HG03139 (cell line): ENCODE measurements around the gene UNC5CL.
"Not testable (repeated sequence)": the region's sequence is repeated elsewhere in the genome, so short reads cannot be mapped to it uniquely, and the experiment has no call there.

Experiments used
- ATAC-seq: cut with Tn5 transposase; IDR thresholded peaks from one replicate; pipeline ENCODE4 v1.9.1; 2021; ENCODE audit not compliant: unreplicated experiment

The UNC5CL gene

DNA sequence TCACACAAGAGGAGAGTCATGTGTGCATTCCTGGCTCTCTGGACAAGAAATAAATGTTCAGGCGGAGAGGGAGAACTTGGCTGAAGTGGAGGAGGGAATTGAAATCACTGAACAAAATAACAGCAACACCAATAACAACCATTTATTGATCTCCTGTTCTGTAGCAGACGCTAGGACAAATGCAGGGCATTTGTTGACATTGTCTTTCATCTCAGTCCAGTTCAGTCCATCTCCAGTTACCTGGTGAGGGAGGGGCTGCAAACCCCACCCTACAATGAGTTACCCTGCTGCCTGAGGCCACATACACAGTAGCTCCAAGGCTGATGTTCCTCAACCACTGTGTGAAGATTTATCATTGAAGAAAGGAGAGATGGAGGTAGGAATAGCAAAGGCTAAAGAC is 27.3 kb downstream of the UNC5CL start:
- no peak for ATAC-seq

DNA sequence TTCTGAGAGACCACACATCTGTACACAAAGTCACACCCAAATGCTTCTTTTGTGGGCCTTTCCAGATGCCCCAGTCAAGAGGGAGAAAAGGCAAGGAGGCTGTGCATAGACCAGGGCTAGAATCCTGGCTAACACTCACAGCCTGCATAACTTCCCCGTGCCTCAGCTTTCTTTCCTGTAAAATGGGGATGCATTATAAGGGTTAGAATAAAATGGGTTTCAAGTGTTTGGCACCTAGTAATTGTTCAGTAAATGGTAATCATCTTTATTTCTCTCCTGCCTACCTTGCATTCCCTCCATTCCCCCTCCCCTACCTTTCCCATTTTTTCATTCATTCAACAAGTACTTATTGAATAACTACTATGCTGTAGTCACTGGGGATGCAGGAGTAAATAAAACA is 29.4 kb downstream of the UNC5CL start:
- no peak for ATAC-seq

DNA sequence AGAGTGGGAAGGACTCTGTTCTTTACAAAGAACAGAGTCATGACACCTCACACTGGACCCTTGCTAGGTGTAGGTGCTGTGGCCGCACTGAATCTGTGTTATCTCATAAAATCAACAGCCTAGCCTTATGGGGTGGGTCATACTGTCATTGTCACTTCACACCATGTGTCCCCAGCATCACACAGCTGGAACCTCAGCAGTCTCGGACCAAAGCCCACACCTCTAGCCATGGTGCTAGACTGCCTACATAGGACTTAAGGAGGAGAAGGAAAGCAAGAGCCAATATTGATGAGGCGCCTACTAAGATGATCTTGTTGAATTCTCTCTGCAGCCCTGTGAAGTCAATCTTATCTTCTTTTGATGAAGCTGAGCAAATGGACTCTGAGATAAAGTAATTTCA is 31.0 kb downstream of the UNC5CL start:
- ATAC-seq, result no peak

DNA sequence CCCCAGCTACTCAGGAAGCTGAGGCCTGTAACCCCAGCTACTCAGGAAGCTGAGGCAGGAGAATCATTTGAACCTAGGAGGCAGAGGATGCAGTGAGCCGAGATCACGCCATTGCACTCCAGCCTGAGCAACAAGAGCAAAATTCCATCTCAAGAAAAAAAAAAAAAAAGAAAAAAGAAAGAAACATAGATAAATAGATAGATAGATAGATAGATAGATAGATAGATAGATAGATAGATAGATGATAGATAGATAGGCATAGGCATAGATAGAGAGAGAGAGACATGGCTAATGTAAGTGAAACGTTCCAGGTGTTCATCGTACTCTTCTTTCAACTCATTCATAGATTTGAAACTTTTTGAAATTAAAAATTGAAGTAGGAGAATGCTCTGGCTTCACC is 32.0 kb downstream of the UNC5CL start:
- ATAC-seq, result not testable (repeated sequence)

GRCh38 chr6:41006217-41006616 is 32.8 kb downstream of the UNC5CL start:
- ATAC-seq, result not testable (repeated sequence)

DNA sequence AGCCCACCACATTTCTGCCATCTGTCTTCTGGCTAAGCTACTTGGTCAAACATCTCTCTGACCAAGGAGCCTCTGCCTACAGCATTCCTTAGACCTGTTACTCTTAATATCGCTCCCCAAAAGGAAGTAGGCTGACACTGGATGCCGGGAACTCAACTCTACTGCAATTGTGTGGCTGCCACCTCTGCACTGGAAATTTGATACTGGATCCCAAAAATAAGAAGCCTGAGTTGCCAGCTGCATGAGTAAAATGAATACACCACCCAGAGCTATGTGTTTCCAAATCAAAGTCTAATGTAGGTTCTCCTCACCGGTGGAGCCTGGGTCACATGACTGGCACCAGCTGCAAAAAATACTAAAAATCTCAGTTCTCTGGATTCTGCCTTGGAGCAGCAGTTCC is 36.9 kb downstream of the UNC5CL start:
- no peak for ATAC-seq

DNA sequence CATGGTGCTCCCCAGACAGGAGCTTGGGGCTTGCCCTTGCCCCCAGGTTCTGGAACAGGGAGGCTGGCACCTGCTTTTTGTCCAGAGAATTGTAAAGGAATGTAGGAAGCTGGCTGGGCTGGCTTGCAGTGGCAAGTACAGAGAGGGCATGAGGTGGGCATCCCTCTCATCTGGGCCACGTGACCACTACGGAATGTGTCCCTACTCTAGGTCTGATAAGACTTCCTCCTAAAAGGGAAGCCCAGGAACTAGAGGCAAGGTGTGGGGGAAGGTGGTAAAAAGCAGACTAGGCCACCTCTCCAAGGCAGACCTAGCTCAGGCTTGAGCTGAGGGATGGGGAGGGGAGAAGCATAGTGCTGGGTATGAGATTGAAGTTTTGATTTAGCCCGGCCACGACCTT is 38.8 kb downstream of the UNC5CL start:
- ATAC-seq, result no peak

- no peak for ATAC-seq
These were observed 39.5 kb downstream of the UNC5CL start for GRCh38 chr6:40999569-40999968.

DNA sequence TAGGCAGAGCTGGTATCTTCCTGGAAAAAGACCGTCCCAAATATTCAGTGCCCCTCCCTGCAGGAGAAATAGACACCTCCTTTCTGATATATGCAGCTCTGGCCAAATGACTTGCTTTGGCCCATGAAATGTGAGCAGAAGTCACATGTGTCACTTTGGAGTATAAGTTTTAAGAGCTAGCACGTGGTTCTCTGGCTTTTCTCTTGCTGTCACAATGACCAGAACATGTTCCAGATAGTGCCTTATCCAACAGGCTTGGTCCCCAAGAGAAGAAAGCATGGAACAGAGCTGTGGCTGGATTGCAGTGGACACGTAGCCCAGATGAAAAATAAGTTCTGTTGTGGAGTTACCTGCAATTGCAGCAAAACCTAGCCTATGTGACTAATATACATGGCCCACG is 40.4 kb downstream of the UNC5CL start:
- ATAC-seq, result no peak

DNA sequence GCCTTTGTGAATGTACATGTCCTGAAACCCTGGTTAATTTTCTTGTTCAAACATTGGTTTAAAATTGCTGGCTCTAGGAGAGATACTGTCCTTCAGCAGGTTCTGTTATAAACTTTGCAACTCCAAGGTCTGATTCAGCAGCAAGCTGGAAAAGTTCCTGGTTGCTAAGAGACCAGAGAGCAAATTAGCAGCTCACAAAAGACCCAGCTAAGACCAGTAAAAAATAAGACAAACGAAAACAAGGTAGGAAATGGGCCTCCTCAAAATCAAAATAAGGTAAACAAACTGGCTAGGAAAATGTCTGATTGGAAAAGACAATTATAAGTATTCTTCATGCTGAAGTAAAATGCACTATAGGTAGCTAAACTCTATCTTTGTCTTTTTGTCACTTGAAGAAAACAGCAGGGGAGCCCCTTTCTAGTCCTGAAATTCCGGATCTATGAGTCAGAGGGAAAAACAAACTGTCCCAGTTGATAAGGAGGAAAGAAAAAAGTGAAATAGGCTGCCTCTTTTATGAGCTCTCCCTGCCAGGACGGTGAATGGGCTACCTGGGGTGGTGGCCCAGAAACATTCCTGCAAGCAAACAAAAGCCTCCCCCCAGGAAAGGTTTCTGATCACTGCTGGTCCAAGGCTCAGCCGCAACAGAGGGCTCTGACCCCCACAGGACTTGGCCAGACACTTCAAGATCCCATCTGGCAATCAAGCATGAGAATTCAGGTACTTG is 41.6 kb downstream of the UNC5CL start:
- no peak for ATAC-seq

GRCh38 chr6:40996591-40997233 is 42.3 kb downstream of the UNC5CL start:
- ATAC-seq, result no peak

- no peak for ATAC-seq
These were observed 46.3 kb downstream of the UNC5CL start for GRCh38 chr6:40992746-40993145.

DNA sequence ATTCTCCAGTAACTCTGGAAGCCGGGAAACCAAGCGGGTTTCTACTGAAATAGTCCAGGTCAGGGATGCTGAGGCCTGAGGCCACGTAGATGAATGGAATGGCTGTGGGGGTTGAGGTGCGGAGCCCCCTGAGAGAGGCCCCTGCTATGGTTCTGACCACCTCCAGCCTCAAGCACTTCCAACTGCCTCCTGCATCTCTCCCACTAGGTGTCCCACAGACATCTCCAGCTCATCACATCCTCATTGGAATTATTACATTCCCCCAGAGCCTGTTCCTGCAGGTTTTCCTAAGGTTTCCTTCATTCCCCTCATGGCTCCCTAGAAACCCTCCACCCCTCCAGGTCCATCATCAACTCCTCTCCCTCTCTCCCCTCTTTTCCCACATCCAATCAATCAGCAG is 48.7 kb downstream of the UNC5CL start:
- no peak for ATAC-seq

- ATAC-seq, result no peak
These were observed 49.5 kb downstream of the UNC5CL start for GRCh38 chr6:40989204-40990169.

- no peak for ATAC-seq
These were observed 50.4 kb downstream of the UNC5CL start for GRCh38 chr6:40988634-40989033.

GRCh38 chr6:40986921-40987819 is 51.9 kb downstream of the UNC5CL start:
- no peak for ATAC-seq

GRCh38 chr6:40986364-40986763 is 52.7 kb downstream of the UNC5CL start:
- ATAC-seq, result no peak

DNA sequence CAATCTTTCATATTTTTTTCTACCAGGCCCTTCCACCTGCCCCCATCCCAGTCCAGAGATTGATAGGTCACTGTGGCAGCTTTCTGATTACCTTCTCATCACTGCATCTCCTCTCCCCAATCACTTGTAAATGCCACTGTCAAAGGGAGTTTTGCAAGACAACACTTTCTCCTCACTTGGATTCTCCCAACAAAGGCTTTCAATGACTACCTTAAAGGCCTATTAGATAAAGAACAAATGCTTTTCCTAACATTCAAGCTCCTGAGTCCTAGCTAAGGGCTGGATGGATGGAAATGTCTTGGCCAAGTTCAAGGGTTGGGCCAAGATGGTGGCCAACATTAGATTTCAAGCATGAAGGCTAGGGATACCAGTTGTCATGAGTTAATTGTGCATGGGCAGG is 55.3 kb downstream of the UNC5CL start:
- no peak for ATAC-seq

DNA sequence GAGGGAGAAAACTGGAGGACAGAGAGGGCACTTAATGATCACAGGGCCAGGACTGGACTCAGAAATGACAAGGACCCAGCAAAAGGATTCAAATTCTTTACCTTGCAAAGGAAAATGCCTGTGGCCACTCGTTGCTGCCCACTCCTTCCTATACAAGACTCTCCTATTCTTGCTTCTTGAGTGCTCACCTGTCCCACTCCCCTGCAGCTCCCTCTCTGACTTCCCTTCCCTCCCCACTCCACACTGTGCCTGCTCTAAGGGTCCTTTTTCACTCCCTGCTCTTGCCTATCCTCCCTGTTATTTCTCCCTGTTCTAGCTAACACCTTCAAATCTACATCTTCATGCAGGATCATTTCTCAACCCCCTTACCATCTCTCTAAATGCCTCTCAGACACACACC is 56.1 kb downstream of the UNC5CL start:
- no peak for ATAC-seq

GRCh38 chr6:40978687-40979289 is 60.2 kb downstream of the UNC5CL start:
- no peak for ATAC-seq
